WTC11 (cell line): ENCODE data around the gene SRGAP1. TPM values are rescaled to one million over a fixed set of nuclear protein-coding genes. Genes with fewer than 3 reads are reported as not detected.

Experiments used
- ATAC-seq: fragments of 200-7000 bp; cut with Tn5 transposase; 2 replicates; pipeline ENCODE4 v1.10.0; 2021; ENCODE audit warnings: mild to moderate bottlenecking, moderate library complexity
- CTCF ChIA-PET: fragments of 300-600 bp; sonication (Branson Sonifier 250); formaldehyde crosslinking; loops from one replicate; lab custom pipeline; 2021; ENCODE audit warnings: antibody characterized with exemption; lab: Charles Lee
- POLR2A ChIA-PET: fragments of 350-600 bp; sonication (Branson Sonifier 250); formaldehyde crosslinking; loops from one replicate; lab custom pipeline; 2021; ENCODE audit warnings: antibody characterized with exemption; lab: Charles Lee
- DNase-seq: peaks from one replicate; pipeline ENCODE4 v3.0.0; 2021; ENCODE audit warnings: low spot score
- H3K27ac Mint-ChIP-seq: 2 replicates; pipeline ENCODE4 v1.8.0; 2021; ENCODE audit warnings: mixed read lengths
- H3K27me3 Mint-ChIP-seq: 2 replicates; pipeline ENCODE4 v1.8.0; 2021; ENCODE audit warnings: low read depth, mild to moderate bottlenecking, moderate library complexity, mixed read lengths
- H3K36me3 Mint-ChIP-seq: 2 replicates; pipeline ENCODE4 v1.8.0; 2021; ENCODE audit warnings: mixed read lengths
- H3K4me1 Mint-ChIP-seq: 2 replicates; pipeline ENCODE4 v1.8.0; 2022; ENCODE audit warnings: mixed read lengths
- H3K4me3 Mint-ChIP-seq: 2 replicates; pipeline ENCODE4 v1.8.0; 2021; ENCODE audit warnings: mild to moderate bottlenecking, moderate library complexity, mixed read lengths
- H3K9me3 Mint-ChIP-seq: 2 replicates; pipeline ENCODE4 v1.8.0; 2021; ENCODE audit warnings: mixed read lengths
- ETV6 ChIP-seq: sonication (generic); formaldehyde crosslinking; IDR thresholded peaks from 2 replicates; pipeline ENCODE4 v1.8.1; 2022; ENCODE audit warnings: mild to moderate bottlenecking, missing genetic modification reagents
- FOXP1 ChIP-seq: sonication (generic); formaldehyde crosslinking; IDR thresholded peaks from 2 replicates; pipeline ENCODE4 v1.8.0; 2022; ENCODE audit warnings: missing genetic modification reagents, mild to moderate bottlenecking, moderate library complexity, borderline replicate concordance
- GRHL2 ChIP-seq: fragments of 250-450 bp; sonication (Bioruptor Pico); IDR thresholded peaks from 2 replicates; pipeline ENCODE4 v1.8.0; 2022; ENCODE audit warnings: mild to moderate bottlenecking, moderate library complexity; ENCODE audit not compliant: insufficient replicate concordance, severe bottlenecking
- HMGA2 ChIP-seq: fragments of 250-450 bp; sonication (Bioruptor Pico); IDR thresholded peaks from 2 replicates; pipeline ENCODE4 v1.4.0; 2021; ENCODE audit warnings: mild to moderate bottlenecking, moderate library complexity
- JUN ChIP-seq: sonication (generic); formaldehyde crosslinking; IDR thresholded peaks from 2 replicates; pipeline ENCODE4 v1.8.0; 2023; ENCODE audit warnings: mild to moderate bottlenecking, missing genetic modification reagents
- NFE2L1 ChIP-seq: sonication (generic); formaldehyde crosslinking; IDR thresholded peaks from 2 replicates; pipeline ENCODE4 v1.8.1; 2023; ENCODE audit warnings: missing genetic modification reagents
- NR1H2 ChIP-seq: sonication (generic); formaldehyde crosslinking; IDR thresholded peaks from 2 replicates; pipeline ENCODE4 v1.9.0; 2021; ENCODE audit warnings: mild to moderate bottlenecking, moderate library complexity, missing genetic modification reagents
- OVOL2 ChIP-seq: fragments of 250-450 bp; sonication (Bioruptor Pico); IDR thresholded peaks from 2 replicates; pipeline ENCODE4 v1.9.0; 2021; ENCODE audit warnings: mild to moderate bottlenecking, borderline replicate concordance
- RORB ChIP-seq: fragments of 250-450 bp; sonication (Bioruptor Pico); IDR thresholded peaks from 2 replicates; pipeline ENCODE4 v1.9.0; 2021; ENCODE audit warnings: mild to moderate bottlenecking
- TCF7 ChIP-seq: sonication (generic); formaldehyde crosslinking; IDR thresholded peaks from 2 replicates; pipeline ENCODE4 v1.8.0; 2022; ENCODE audit warnings: mild to moderate bottlenecking, low read depth, missing genetic modification reagents, moderate library complexity
- TEAD1 ChIP-seq: sonication (generic); formaldehyde crosslinking; IDR thresholded peaks from 2 replicates; pipeline ENCODE4 v1.8.0; 2022; ENCODE audit warnings: mild to moderate bottlenecking, missing genetic modification reagents
- TP53 ChIP-seq: sonication (generic); formaldehyde crosslinking; IDR thresholded peaks from 2 replicates; pipeline ENCODE4 v1.8.1; 2023; ENCODE audit warnings: mild to moderate bottlenecking, missing genetic modification reagents
- ZNF396 ChIP-seq: fragments of 250-450 bp; sonication (Bioruptor Pico); IDR thresholded peaks from 2 replicates; pipeline ENCODE4 v1.8.0; 2021; ENCODE audit warnings: mild to moderate bottlenecking, moderate library complexity, borderline replicate concordance
- total RNA-seq: library from RNA; stranded (reverse); gene quantifications from 3 replicates; pipeline ENCODE4 v1.2.3, GENCODE V29; 2021
- TF ChIP-seq, protein P1 (sequence below): sonication (generic); formaldehyde crosslinking; IDR thresholded peaks from 2 replicates; pipeline ENCODE4 v1.8.1; 2022; ENCODE audit warnings: mild to moderate bottlenecking, moderate library complexity, missing genetic modification reagents
- TF ChIP-seq, protein P2 (sequence below): sonication (generic); formaldehyde crosslinking; IDR thresholded peaks from 2 replicates; pipeline ENCODE4 v1.8.1; 2023; ENCODE audit warnings: mild to moderate bottlenecking, missing genetic modification reagents, borderline replicate concordance
- TF ChIP-seq, protein P3 (sequence below): fragments of 250-450 bp; sonication (Bioruptor Pico); IDR thresholded peaks from 2 replicates; pipeline ENCODE4 v1.9.0; 2021; ENCODE audit warnings: moderate library complexity, mild to moderate bottlenecking, inconsistent platforms, borderline replicate concordance
- TF ChIP-seq, protein P4 (sequence below): sonication (generic); formaldehyde crosslinking; IDR thresholded peaks from 2 replicates; pipeline ENCODE4 v1.8.1; 2022; ENCODE audit warnings: mild to moderate bottlenecking, missing genetic modification reagents, moderate library complexity, borderline replicate concordance
- TF ChIP-seq, protein P5 (sequence below): sonication (generic); formaldehyde crosslinking; conservative IDR thresholded peaks from 2 replicates; pipeline ENCODE4 v1.8.1; 2022; ENCODE audit warnings: mild to moderate bottlenecking, missing genetic modification reagents
- TF ChIP-seq, protein P6 (sequence below): sonication (generic); formaldehyde crosslinking; IDR thresholded peaks from 2 replicates; pipeline ENCODE4 v1.8.1; 2022; ENCODE audit warnings: low read depth, missing genetic modification reagents, borderline replicate concordance

SRGAP1 gene
- total RNA-seq, 1 experiment from 2014 or later = 10.3 TPM

DNA sequence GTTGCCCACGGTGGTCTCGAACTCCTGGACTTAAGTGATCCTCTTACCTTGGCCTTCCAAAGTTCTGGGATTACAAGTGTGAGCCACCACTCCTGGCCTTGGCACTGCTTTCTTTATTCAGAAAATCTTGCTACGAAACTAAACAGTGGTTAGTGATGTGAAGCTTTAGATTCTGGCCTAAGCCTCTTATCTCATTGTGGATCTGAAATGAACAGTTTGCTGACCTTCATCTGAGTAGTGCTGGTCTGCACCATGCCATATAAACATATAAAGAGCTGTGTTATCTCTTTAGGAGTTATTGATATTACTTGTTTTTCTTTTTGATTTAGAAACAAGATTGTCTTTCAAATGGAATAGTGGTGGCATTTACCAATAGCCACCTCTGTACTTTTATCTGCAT lies 22.6 kb downstream of the SRGAP1 start (continued):
- no peak for TF ChIP-seq RORB (CRISPR knock-in tag)

DNA sequence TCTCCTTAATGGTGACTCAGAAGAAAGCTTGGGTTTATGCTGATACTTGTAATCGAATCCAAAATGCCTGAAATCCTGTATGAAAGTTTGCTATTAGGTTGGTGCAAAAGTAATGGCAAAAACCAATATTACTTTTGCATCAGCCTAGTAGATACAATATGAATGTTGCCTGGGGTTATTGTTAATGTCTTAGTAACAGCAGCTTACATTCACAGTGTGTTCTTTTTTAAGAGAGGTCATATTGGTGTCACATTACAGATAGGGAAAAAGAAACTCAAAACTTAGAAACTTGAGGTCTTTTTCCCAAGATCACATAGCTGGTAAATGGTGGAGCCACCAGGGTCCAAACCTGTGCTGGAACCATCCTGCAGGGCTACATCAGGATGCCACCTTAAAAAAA lies 25.2 kb downstream of the SRGAP1 start:
- CTCF ChIA-PET = interaction anchor here (1.4 to 1.5 kb wide), 2 partner anchors 25 to 31 kb away, joined by 3 to 7 read pairs; partner anchors contain the start of gene SRGAP1
- H3K27me3 Mint-ChIP-seq = no peaks in the 10 kb centered on the region
- no peak for ATAC-seq

DNA sequence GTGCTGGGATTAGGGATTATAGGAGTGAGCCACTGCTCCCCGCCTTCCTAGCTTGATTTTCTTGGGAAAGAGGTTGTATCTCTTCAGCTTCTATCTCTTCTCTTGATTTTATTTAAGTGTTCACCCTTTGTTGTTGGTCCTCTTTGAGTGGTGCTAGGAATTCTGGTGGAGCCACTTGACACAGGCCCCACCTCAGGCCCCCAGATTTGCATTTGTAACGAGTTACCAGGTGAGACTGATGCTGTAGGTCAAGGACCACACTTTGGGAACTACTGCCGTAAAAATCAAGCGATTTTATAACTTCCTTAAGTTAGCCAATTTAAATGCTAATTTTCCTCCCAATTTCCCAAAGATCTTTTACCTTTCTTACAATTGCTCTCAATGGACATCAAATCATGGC lies 26.3 kb downstream of the SRGAP1 start:
- POLR2A ChIA-PET = no interaction called here
- Mint-ChIP-seq H3K9me3 (no peaks in the 10 kb centered on the region), H3K27me3 (no peaks in the 10 kb centered on the region), H3K4me1 (peaks cover 53% of the 10 kb centered on the region), H3K27ac (peak overlapping the region; percentile 39), H3K36me3 (no peaks in the 10 kb centered on the region), H3K4me3 (peak overlapping the region; percentile 2)
- DNase-seq (peak; percentile 18), ATAC-seq (peak; percentile 86)
- CTCF ChIA-PET = interaction anchor here (0.7 to 1.5 kb wide), 3 partner anchors 27 to 519 kb away, joined by 3 to 7 read pairs (median 3); partner anchors contain the start of gene SRGAP1
- TF ChIP-seq OVOL2 (CRISPR knock-in tag) = no peak
- TF ChIP-seq NR1H2 = no peak
- TF ChIP-seq GRHL2 = no peak
- TF ChIP-seq, protein P1, sequence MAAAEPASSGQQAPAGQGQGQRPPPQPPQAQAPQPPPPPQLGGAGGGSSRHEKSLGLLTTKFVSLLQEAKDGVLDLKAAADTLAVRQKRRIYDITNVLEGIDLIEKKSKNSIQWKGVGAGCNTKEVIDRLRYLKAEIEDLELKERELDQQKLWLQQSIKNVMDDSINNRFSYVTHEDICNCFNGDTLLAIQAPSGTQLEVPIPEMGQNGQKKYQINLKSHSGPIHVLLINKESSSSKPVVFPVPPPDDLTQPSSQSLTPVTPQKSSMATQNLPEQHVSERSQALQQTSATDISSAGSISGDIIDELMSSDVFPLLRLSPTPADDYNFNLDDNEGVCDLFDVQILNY (CRISPR knock-in tag) = no peak
- TF ChIP-seq NFE2L1 (CRISPR knock-in tag) = no peak
- TF ChIP-seq, protein P2, sequence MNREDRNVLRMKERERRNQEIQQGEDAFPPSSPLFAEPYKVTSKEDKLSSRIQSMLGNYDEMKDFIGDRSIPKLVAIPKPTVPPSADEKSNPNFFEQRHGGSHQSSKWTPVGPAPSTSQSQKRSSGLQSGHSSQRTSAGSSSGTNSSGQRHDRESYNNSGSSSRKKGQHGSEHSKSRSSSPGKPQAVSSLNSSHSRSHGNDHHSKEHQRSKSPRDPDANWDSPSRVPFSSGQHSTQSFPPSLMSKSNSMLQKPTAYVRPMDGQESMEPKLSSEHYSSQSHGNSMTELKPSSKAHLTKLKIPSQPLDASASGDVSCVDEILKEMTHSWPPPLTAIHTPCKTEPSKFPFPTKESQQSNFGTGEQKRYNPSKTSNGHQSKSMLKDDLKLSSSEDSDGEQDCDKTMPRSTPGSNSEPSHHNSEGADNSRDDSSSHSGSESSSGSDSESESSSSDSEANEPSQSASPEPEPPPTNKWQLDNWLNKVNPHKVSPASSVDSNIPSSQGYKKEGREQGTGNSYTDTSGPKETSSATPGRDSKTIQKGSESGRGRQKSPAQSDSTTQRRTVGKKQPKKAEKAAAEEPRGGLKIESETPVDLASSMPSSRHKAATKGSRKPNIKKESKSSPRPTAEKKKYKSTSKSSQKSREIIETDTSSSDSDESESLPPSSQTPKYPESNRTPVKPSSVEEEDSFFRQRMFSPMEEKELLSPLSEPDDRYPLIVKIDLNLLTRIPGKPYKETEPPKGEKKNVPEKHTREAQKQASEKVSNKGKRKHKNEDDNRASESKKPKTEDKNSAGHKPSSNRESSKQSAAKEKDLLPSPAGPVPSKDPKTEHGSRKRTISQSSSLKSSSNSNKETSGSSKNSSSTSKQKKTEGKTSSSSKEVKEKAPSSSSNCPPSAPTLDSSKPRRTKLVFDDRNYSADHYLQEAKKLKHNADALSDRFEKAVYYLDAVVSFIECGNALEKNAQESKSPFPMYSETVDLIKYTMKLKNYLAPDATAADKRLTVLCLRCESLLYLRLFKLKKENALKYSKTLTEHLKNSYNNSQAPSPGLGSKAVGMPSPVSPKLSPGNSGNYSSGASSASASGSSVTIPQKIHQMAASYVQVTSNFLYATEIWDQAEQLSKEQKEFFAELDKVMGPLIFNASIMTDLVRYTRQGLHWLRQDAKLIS (CRISPR knock-in tag) = no peak
- TF ChIP-seq, protein P3, sequence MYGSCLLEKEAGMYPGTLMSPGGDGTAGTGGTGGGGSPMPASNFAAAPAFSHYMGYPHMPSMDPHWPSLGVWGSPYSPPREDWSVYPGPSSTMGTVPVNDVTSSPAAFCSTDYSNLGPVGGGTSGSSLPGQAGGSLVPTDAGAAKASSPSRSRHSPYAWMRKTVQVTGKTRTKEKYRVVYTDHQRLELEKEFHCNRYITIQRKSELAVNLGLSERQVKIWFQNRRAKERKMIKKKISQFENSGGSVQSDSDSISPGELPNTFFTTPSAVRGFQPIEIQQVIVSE (CRISPR knock-in tag) = no peak
- TF ChIP-seq, protein P4, sequence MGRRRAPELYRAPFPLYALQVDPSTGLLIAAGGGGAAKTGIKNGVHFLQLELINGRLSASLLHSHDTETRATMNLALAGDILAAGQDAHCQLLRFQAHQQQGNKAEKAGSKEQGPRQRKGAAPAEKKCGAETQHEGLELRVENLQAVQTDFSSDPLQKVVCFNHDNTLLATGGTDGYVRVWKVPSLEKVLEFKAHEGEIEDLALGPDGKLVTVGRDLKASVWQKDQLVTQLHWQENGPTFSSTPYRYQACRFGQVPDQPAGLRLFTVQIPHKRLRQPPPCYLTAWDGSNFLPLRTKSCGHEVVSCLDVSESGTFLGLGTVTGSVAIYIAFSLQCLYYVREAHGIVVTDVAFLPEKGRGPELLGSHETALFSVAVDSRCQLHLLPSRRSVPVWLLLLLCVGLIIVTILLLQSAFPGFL (CRISPR knock-in tag) = no peak
- no peak for TF ChIP-seq HMGA2 (CRISPR knock-in tag)
- TF ChIP-seq FOXP1 (CRISPR knock-in tag) = no peak
- no peak for TF ChIP-seq TEAD1 (CRISPR knock-in tag)

More for the DNA sequence above, 25.2 kb downstream of the SRGAP1 start:
- no peak for TF ChIP-seq ZNF396 (CRISPR knock-in tag)
- TF ChIP-seq ETV6 (CRISPR knock-in tag) = no peak
- TF ChIP-seq, protein P1 (CRISPR knock-in tag) = no peak
- TF ChIP-seq, protein P5, sequence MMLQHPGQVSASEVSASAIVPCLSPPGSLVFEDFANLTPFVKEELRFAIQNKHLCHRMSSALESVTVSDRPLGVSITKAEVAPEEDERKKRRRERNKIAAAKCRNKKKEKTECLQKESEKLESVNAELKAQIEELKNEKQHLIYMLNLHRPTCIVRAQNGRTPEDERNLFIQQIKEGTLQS (CRISPR knock-in tag) = no peak
- no peak for TF ChIP-seq TP53 (CRISPR knock-in tag)
- TF ChIP-seq, protein P6, sequence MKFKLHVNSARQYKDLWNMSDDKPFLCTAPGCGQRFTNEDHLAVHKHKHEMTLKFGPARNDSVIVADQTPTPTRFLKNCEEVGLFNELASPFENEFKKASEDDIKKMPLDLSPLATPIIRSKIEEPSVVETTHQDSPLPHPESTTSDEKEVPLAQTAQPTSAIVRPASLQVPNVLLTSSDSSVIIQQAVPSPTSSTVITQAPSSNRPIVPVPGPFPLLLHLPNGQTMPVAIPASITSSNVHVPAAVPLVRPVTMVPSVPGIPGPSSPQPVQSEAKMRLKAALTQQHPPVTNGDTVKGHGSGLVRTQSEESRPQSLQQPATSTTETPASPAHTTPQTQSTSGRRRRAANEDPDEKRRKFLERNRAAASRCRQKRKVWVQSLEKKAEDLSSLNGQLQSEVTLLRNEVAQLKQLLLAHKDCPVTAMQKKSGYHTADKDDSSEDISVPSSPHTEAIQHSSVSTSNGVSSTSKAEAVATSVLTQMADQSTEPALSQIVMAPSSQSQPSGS (CRISPR knock-in tag) = no peak
- no peak for TF ChIP-seq JUN (CRISPR knock-in tag)
- no peak for TF ChIP-seq TCF7 (CRISPR knock-in tag)
- Mint-ChIP-seq H3K4me3 (no peak overlapping the region), H3K27ac (no peak overlapping the region), H3K36me3 (no peaks in the 10 kb centered on the region), H3K4me1 (peaks cover 65% of the 10 kb centered on the region), H3K9me3 (no peaks in the 10 kb centered on the region)
- no peak for DNase-seq
- POLR2A ChIA-PET = no interaction called here
